MCF 10A (cell line): Measurements from ENCODE around the gene PAX3. TPM values are rescaled to one million over a fixed set of nuclear protein-coding genes. Genes with fewer than 3 reads are reported as not detected.

Source experiments
- BruUV-seq: library from RNA; stranded (reverse); fragments of 400-500 nt; replicated peaks from 2 replicates; lab custom pipeline; 2021; lab: Mats Ljungman, UMichigan
- CTCF ChIA-PET: fragments of 300-600 bp; sonication (Branson Sonifier 250); formaldehyde crosslinking; extraction: SDS; loops from one replicate; lab custom pipeline; 2021; ENCODE audit warnings: antibody characterized with exemption, inconsistent platforms; lab: Yijun Ruan, JAX
- POLR2A ChIA-PET: fragments of 300-600, 350-650 bp; sonication (Branson Sonifier 250); formaldehyde crosslinking; extraction: SDS; loops from one replicate; lab custom pipeline; 2020; ENCODE audit warnings: antibody characterized with exemption, inconsistent platforms; lab: Yijun Ruan, JAX
- DNase-seq: peaks from one replicate; pipeline ENCODE4 v3.0.0-alpha.2; 2018; ENCODE audit not compliant: unreplicated experiment
- H3K27ac Mint-ChIP-seq: one replicate; pipeline ENCODE4 v1.8.0; 2022; ENCODE audit warnings: mild to moderate bottlenecking, low read depth, mixed read lengths; ENCODE audit not compliant: unreplicated experiment
- H3K27me3 Mint-ChIP-seq: one replicate; pipeline ENCODE4 v1.8.0; 2022; ENCODE audit warnings: mixed read lengths; ENCODE audit not compliant: insufficient read depth, unreplicated experiment
- H3K36me3 Mint-ChIP-seq: one replicate; pipeline ENCODE4 v1.8.0; 2022; ENCODE audit warnings: mild to moderate bottlenecking, moderate library complexity, mixed read lengths; ENCODE audit not compliant: insufficient read depth, unreplicated experiment
- H3K4me1 Mint-ChIP-seq: one replicate; pipeline ENCODE4 v1.8.0; 2022; ENCODE audit warnings: mixed read lengths; ENCODE audit not compliant: insufficient read depth, unreplicated experiment
- H3K4me3 Mint-ChIP-seq: one replicate; pipeline ENCODE4 v1.8.0; 2022; ENCODE audit warnings: mild to moderate bottlenecking, moderate library complexity, mixed read lengths; ENCODE audit not compliant: unreplicated experiment
- H3K9me3 Mint-ChIP-seq: one replicate; pipeline ENCODE4 v1.8.0; 2022; ENCODE audit warnings: mixed read lengths; ENCODE audit not compliant: unreplicated experiment
- CTCF ChIP-seq: fragments of 200-600 bp; IDR thresholded peaks from one replicate; pipeline ENCODE4 v1.8.0; 2022; ENCODE audit warnings: antibody characterized with exemption, mild to moderate bottlenecking; ENCODE audit not compliant: unreplicated experiment
- intact Hi-C: fragments of 100-400 bp; cut with micrococcal nuclease; formaldehyde crosslinking; loops from 2 replicates; pipeline ENCODE4 v1.14.1; 2022
- total RNA-seq: library from RNA; stranded (reverse); gene quantifications from 2 replicates; pipeline ENCODE4 v1.2.3, GENCODE V29; 2022

The PAX3 gene
- total RNA-seq, 1 experiment from 2014 or later, result not detected

- H3K27ac Mint-ChIP-seq, result no peak overlapping the region
- ChIA-PET POLR2A (no interaction called here), CTCF (interaction anchor here (1.5 kb wide), 1 partner anchor 18 kb away, joined by 3 read pairs; no protein-coding TSS in a partner anchor)
- H3K36me3 Mint-ChIP-seq, result no peaks in the 10 kb centered on the region
- no peak overlapping the region for H3K4me3 Mint-ChIP-seq
- BruUV-seq, result no TSS peak
- intact Hi-C loops, result no loop called here
- no peaks in the 10 kb centered on the region for H3K9me3 Mint-ChIP-seq
- peaks cover 95% of the 10 kb centered on the region for H3K27me3 Mint-ChIP-seq
- TF ChIP-seq CTCF, result no peak
- DNase-seq, result no peak
- H3K4me1 Mint-ChIP-seq, result no peaks in the 10 kb centered on the region
Observed at GRCh38 chr2:222271854-222272253, 26.9 kb downstream of the PAX3 start.

GRCh38 chr2:222270396-222270795 lies 28.4 kb downstream of the PAX3 start:
- ChIA-PET CTCF (no interaction called here), POLR2A (no interaction called here)
- Mint-ChIP-seq H3K27ac (no peak overlapping the region), H3K9me3 (no peaks in the 10 kb centered on the region), H3K27me3 (peaks cover 95% of the 10 kb centered on the region), H3K4me3 (no peak overlapping the region), H3K4me1 (no peaks in the 10 kb centered on the region), H3K36me3 (no peaks in the 10 kb centered on the region)
- no TSS peak for BruUV-seq
- DNase-seq, result no peak
- TF ChIP-seq CTCF, result no peak
- intact Hi-C loops, result no loop called here

GRCh38 chr2:222269132-222269531 lies 29.7 kb downstream of the PAX3 start:
- CTCF ChIA-PET, result no interaction called here
- intact Hi-C loops, result no loop called here
- POLR2A ChIA-PET, result no interaction called here
- H3K27me3 Mint-ChIP-seq, result peaks cover 97% of the 10 kb centered on the region
- no peak for DNase-seq
- H3K27ac Mint-ChIP-seq, result no peak overlapping the region
- H3K36me3 Mint-ChIP-seq, result no peaks in the 10 kb centered on the region
- BruUV-seq, result no TSS peak
- H3K9me3 Mint-ChIP-seq, result no peaks in the 10 kb centered on the region
- no peaks in the 10 kb centered on the region for H3K4me1 Mint-ChIP-seq
- TF ChIP-seq CTCF, result no peak
- no peak overlapping the region for H3K4me3 Mint-ChIP-seq

GRCh38 chr2:222268311-222268990 lies 30.3 kb downstream of the PAX3 start:
- ChIA-PET POLR2A (no interaction called here), CTCF (interaction anchor here (0.5 kb wide), 1 partner anchor 13 kb away, joined by 3 read pairs; no protein-coding TSS in a partner anchor)
- intact Hi-C loops, result no loop called here
- no TSS peak for BruUV-seq
- H3K4me1 Mint-ChIP-seq, result no peaks in the 10 kb centered on the region
- DNase-seq, result no peak
- H3K36me3 Mint-ChIP-seq, result no peaks in the 10 kb centered on the region
- no peak overlapping the region for H3K27ac Mint-ChIP-seq
- H3K4me3 Mint-ChIP-seq, result no peak overlapping the region
- no peak for TF ChIP-seq CTCF
- no peaks in the 10 kb centered on the region for H3K9me3 Mint-ChIP-seq
- peaks cover 97% of the 10 kb centered on the region for H3K27me3 Mint-ChIP-seq
